Spleen (tissue), 11 donors: ENCODE data around the gene SERAC1. TPM values are rescaled to one million over a fixed set of nuclear protein-coding genes. Genes with fewer than 3 reads are reported as not detected.

Experiments
- DNase-seq: peaks from one replicate; pipeline ENCODE4 v3.0.0-alpha.2; 2020
- H3K27ac ChIP-seq, 8 donors: fragments of 200-600 bp; sonication (generic) in 7 of 8; 1 replicate in 4 of 8; 2 replicates in 4 of 8; pipeline versions ENCODE4 v1.5.0 to v1.8.0; 2016 to 2021; ENCODE audit warnings: inconsistent platforms in 4 of 8, mild to moderate bottlenecking in 4 of 8, moderate library complexity in 1 of 8
- H3K27me3 ChIP-seq, 7 donors: fragments of 200-600 bp; sonication (generic) in 6 of 7; replicated peaks in 1 of 7; 1 replicate in 4 of 7; 2 replicates in 3 of 7; pipeline versions ENCODE4 v1.5.0 to v1.8.0; 2016 to 2021; ENCODE audit warnings: inconsistent platforms in 3 of 7, mild to moderate bottlenecking in 1 of 7
- H3K36me3 ChIP-seq, 6 donors: fragments of 200-600 bp; sonication (generic) in 5 of 6; 1 replicate in 4 of 6; 2 replicates in 2 of 6; pipeline versions ENCODE4 v1.5.0 to v1.8.0; 2016 to 2021; ENCODE audit warnings: inconsistent platforms in 2 of 6
- H3K4me1 ChIP-seq, 6 donors: fragments of 200-600 bp; sonication (generic) in 5 of 6; 1 replicate in 3 of 6; 2 replicates in 3 of 6; pipeline versions ENCODE4 v1.5.0 to v1.8.0; 2016 to 2021; ENCODE audit warnings: inconsistent platforms in 3 of 6
- H3K4me3 ChIP-seq, 8 donors: fragments of 200-600 bp; sonication (generic) in 7 of 8; 1 replicate in 4 of 8; 2 replicates in 4 of 8; pipeline versions ENCODE4 v1.5.0 to v1.8.0; 2016 to 2021; ENCODE audit warnings: inconsistent platforms in 4 of 8, mild to moderate bottlenecking in 4 of 8, moderate library complexity in 2 of 8
- H3K9me3 ChIP-seq, 8 donors: fragments of 200-600 bp; sonication (generic) in 7 of 8; 1 replicate in 4 of 8; 2 replicates in 4 of 8; pipeline versions ENCODE4 v1.5.0 to v1.8.0; 2016 to 2021; ENCODE audit warnings: inconsistent platforms in 4 of 8
- CTCF ChIP-seq, 11 experiments: fragments of 200-600 bp in 7 of 11; fragments of 450-650 bp in 4 of 11; sonication (generic) in 4 of 11; IDR thresholded peaks in 8 of 11; conservative IDR thresholded peaks in 3 of 11; 1 replicate in 7 of 11; 2 replicates in 4 of 11; pipeline versions ENCODE4 v1.4.0 to v1.8.0; 2016 to 2021; ENCODE audit warnings: antibody characterized with exemption in 11 of 11, inconsistent platforms in 4 of 11, mild to moderate bottlenecking in 1 of 11
- POLR2A ChIP-seq, 3 donors: fragments of 450-650 bp; IDR thresholded peaks; one replicate each; pipeline ENCODE4 v1.5.1; 2017; ENCODE audit warnings: antibody characterized with exemption in 3 of 3, mild to moderate bottlenecking in 1 of 3
- POLR2AphosphoS5 ChIP-seq, 3 donors: sonication (generic); formaldehyde crosslinking; IDR thresholded peaks; one replicate each; pipeline ENCODE4 v1.5.1; 2017; ENCODE audit warnings: antibody characterized with exemption in 3 of 3
- WGBS, 5 donors: extraction: QIAGEN DNeasy Blood & Tissue Kit in 3 of 5; methylation state at CpG; one replicate each; pipeline versions ENCODE4 v1.1.5 to v1.1.7; 2013 to 2018; 5-methylcytosine and 5-hydroxymethylcytosine counted together
- intact Hi-C: fragments of 100-400 bp; cut with DNase I; formaldehyde crosslinking; loops from one replicate; pipeline ENCODE4 v1.15.0; 2023; ENCODE audit warnings: low total_unique reads
- polyA plus RNA-seq, 3 donors: library from polyadenylated mRNA; stranded (reverse); fragments of 200-250 nt; gene quantifications; one replicate each; pipeline ENCODE4 v1.2.1, GENCODE V29; 2013
- total RNA-seq, 7 donors: library from RNA; depleted of rRNA in 3 of 7; stranded (reverse); fragments of >200 nt in 3 of 7; fragmentation: NEBNext Ultra II Directional in 4 of 7; extraction: Animal tissue kit (Norgen Biotek cat#: 25700) in 4 of 7; gene quantifications; one replicate each; pipeline versions ENCODE4 v1.1.0 to v1.2.1, GENCODE V29; 2016 to 2021
- donor health status: healthy with polysubstance abuse.
- donor health status: DM: no; HTN: no; CAD: no; lungs with moderate emphysema.
- donor health status: DM: no; HTN: no; CAD: no.
- donor health status: Bipolar disorder and iron deficiency.
- donor health status: healthy.
- donor health status: DM: no; HTN: no; CAD: no.
- donor health status: DM: yes; HTN: yes; CAD: no.

SERAC1 gene
- total and polyA plus RNA-seq, 10 donors = 1.6 to 12.3 (median 5.7) TPM

DNA sequence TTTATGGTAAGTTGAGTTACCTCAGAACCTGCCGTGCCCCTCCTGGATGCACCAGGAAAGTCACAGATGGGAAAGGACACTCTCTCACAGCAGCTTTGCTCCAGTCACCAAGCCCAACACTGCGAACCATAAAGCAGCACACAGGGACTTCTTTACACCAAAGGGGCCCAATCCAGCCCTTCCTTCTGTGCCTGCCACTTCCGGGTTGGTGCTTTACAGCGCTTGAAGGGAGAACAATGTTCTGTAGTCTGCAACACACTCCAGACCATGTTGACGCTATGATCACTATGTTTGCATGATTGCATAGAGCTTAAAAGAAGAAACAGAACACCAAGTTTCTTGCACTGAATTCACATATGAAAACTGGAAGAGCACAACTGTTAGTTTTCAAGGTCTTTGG lies 57.1 kb downstream of the SERAC1 start:
- H3K27ac ChIP-seq = no peak overlapping the region
- no peak for DNase-seq
- no peaks in the 10 kb centered on the region for H3K4me1 ChIP-seq
- TF ChIP-seq CTCF (IDR thresholded peaks at IDR 0.05 in 8 of 11, conservative IDR thresholded peaks at IDR 0.05 in 3 of 11) = no peak
- no peak for TF ChIP-seq POLR2AphosphoS5 (IDR thresholded peaks at IDR 0.05)
- intact Hi-C loops = no loop called here
- peaks cover 0 to 79% (median 6%) of the 10 kb centered on the region in 6 donors for H3K36me3 ChIP-seq
- H3K27me3 ChIP-seq = no peaks in the 10 kb centered on the region
- 91 to 99% (median 97%) methylated on average over 5 of the region's 5 CpGs for WGBS, 5 donors
- no peaks in the 10 kb centered on the region for H3K9me3 ChIP-seq
- H3K4me3 ChIP-seq = no peak overlapping the region

DNA sequence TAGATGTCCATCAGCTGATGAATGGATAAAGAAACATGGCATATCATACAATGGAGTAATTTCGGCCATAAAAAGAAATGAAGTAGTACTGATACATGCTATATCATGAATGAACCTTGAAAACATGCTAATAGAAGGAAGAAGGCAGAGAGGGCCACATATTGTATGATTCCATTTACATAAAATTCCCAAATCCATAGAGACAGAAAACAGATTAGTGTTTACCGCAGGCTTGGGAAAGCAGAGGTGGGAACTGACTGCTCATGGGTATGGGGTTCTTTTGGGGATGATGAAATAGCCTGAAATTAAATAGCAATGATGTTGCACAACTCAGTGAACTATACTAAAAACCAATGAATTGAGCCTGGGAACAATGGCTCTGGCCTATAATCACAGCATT lies 58.3 kb downstream of the SERAC1 start:
- H3K36me3 ChIP-seq = peaks cover 0 to 66% (median 2%) of the 10 kb centered on the region in 6 donors
- TF ChIP-seq POLR2AphosphoS5 (IDR thresholded peaks at IDR 0.05) (no peak), CTCF (IDR thresholded peaks at IDR 0.05 in 8 of 11, conservative IDR thresholded peaks at IDR 0.05 in 3 of 11) (no peak), POLR2A (IDR thresholded peaks at IDR 0.05) (no peak)
- intact Hi-C loops = no loop called here
- no peaks in the 10 kb centered on the region for H3K4me1 ChIP-seq
- H3K27ac ChIP-seq = no peak overlapping the region
- no peak overlapping the region for H3K4me3 ChIP-seq
- no peaks in the 10 kb centered on the region for H3K9me3 ChIP-seq
- 53 to 95% (median 90%) methylated on average over 2 of the region's 2 CpGs for WGBS, 5 donors
- DNase-seq = no peak
- H3K27me3 ChIP-seq = no peaks in the 10 kb centered on the region

- 89 to 94% (median 91%) methylated on average over 2 of the region's 2 CpGs for WGBS, 5 donors
- intact Hi-C loops = no loop called here
These were observed 63.4 kb downstream of the SERAC1 start for GRCh38 chr6:158104696-158105095.

DNA sequence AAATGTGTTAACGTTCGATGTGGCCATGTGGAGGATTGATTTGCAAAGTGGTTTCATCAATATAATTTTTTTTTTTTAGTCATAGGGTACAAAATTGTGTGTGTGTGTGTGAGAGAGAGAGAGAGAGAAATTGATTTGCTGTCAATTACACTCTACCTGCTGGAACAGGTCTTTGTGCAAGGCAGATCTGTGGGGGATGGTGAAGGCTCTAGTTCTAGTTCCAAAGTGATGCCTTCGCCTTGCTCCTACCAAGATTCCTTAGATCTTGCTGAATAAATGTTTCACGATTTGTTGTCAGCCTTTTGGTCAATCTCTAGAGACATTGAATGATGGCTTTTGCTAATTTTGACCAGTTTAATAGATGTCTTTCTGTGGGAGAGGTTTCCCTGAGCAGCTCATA lies 64.8 kb downstream of the SERAC1 start:
- DNase-seq = no peak
- H3K27ac ChIP-seq = no peak overlapping the region
- intact Hi-C loops = no loop called here
- H3K4me3 ChIP-seq = no peak overlapping the region
- peaks cover 0 to 1% (median 0%) of the 10 kb centered on the region in 6 donors for H3K36me3 ChIP-seq
- TF ChIP-seq POLR2AphosphoS5 (IDR thresholded peaks at IDR 0.05) = no peak
- no peak for TF ChIP-seq CTCF (IDR thresholded peaks at IDR 0.05 in 8 of 11, conservative IDR thresholded peaks at IDR 0.05 in 3 of 11)
- H3K9me3 ChIP-seq = no peaks in the 10 kb centered on the region
- 93 to 97% (median 94%) methylated on average over 4 of the region's 4 CpGs for WGBS, 5 donors
- no peaks in the 10 kb centered on the region for H3K4me1 ChIP-seq
- no peaks in the 10 kb centered on the region for H3K27me3 ChIP-seq

More at GRCh38 chr6:158104696-158105095, 63.4 kb downstream of the SERAC1 start:
- Histone ChIP-seq H3K36me3 (peaks cover 0 to 16% (median 2%) of the 10 kb centered on the region in 6 donors), H3K9me3 (no peaks in the 10 kb centered on the region), H3K27me3 (no peaks in the 10 kb centered on the region), H3K4me3 (no peak overlapping the region), H3K27ac (no peak overlapping the region), H3K4me1 (no peaks in the 10 kb centered on the region)
- DNase-seq = no peak
- TF ChIP-seq POLR2AphosphoS5 (IDR thresholded peaks at IDR 0.05) (no peak), POLR2A (IDR thresholded peaks at IDR 0.05) (no peak), CTCF (IDR thresholded peaks at IDR 0.05 in 8 of 11, conservative IDR thresholded peaks at IDR 0.05 in 3 of 11) (no peak)
